GM12801 (cell line): Measurements from ENCODE around the gene TMEM232.

Experiments
- TF ChIP-seq, protein P1 (sequence below): IDR thresholded peaks from one replicate; pipeline ENCODE4 v1.5.1; 2011; ENCODE audit warnings: control low read depth; ENCODE audit not compliant: insufficient read length; ENCODE audit errors: extremely low read depth

Gene TMEM232

DNA sequence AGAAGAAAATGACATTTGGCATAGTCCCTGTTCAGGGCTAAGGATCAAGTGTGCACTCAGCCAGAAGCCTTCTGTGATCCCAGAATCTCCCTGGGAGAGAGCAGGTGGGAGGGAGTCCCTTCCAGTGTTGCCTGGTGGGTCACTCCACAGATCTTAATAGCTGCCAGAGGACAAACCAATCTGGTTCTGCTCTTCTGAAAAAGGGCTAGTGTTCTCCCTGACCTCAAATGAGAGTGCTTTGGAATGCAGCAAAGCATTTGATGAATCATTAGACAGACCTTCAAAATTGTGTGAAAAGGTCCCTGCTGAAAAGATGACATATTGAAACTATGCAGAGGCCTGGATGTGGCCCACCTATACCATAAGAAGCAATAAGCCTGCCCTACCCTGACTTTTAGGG is 339.7 kb downstream of the TMEM232 start:
- TF ChIP-seq, protein P1, sequence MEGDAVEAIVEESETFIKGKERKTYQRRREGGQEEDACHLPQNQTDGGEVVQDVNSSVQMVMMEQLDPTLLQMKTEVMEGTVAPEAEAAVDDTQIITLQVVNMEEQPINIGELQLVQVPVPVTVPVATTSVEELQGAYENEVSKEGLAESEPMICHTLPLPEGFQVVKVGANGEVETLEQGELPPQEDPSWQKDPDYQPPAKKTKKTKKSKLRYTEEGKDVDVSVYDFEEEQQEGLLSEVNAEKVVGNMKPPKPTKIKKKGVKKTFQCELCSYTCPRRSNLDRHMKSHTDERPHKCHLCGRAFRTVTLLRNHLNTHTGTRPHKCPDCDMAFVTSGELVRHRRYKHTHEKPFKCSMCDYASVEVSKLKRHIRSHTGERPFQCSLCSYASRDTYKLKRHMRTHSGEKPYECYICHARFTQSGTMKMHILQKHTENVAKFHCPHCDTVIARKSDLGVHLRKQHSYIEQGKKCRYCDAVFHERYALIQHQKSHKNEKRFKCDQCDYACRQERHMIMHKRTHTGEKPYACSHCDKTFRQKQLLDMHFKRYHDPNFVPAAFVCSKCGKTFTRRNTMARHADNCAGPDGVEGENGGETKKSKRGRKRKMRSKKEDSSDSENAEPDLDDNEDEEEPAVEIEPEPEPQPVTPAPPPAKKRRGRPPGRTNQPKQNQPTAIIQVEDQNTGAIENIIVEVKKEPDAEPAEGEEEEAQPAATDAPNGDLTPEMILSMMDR: no peak

DNA sequence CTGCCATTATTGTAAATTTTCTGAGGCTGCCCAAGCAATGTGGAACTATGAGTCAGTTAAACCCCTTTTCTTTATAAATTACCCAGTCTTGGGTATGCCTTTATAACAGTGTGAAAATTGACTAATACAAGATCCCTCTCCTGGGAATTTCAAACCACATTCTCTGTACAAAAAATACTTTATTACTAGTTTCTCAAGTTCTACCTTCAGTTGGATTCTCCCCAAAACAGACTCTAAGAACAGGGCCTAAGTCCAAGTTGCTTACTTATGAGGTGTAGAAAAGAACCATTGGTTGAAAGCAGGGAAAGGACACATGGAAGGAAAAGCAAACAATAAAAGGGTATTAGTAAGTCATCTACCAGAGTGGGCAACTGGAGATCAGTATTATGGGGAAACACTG is 343.2 kb downstream of the TMEM232 start:
- TF ChIP-seq, protein P1: no peak

DNA sequence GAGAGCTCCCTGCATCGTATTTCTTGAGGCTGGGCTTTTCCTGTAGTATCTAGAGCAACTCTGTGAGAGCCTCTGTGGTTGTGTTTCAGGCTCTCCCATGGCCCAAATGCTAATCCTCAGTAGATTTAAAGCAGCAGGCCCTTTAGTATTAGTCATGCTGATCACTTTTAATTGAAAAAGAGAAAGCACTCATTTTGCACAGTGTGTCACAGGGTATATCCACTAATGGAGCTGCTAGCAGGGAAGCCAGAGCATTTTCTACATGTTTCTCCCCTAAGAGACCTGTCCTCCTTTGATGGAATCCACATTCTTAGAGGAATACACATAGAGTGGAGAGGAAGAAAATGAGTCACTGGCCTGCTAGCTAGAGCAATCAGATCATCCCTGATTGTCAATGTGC is 348.5 kb downstream of the TMEM232 start:
- TF ChIP-seq, protein P1: no peak

DNA sequence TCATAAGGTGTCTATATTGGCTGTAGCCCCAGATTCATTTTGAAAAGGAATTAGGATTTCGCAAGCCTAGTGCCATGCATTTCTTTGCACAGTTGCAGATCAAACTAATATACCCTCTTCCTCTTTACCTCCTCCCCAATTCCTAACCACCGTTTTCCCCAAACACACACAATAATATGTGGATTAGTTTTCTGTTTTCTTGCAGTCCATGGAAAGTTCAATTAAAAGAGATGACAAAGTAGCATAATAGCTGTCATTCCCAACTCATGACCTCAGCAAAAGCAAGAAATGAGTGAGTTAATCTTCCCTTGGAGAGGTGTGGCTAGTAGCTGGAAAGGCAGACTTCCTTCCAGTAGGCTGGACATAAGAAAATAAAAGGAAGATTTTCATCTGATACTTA is 349.1 kb downstream of the TMEM232 start:
- TF ChIP-seq, protein P1: no peak

DNA sequence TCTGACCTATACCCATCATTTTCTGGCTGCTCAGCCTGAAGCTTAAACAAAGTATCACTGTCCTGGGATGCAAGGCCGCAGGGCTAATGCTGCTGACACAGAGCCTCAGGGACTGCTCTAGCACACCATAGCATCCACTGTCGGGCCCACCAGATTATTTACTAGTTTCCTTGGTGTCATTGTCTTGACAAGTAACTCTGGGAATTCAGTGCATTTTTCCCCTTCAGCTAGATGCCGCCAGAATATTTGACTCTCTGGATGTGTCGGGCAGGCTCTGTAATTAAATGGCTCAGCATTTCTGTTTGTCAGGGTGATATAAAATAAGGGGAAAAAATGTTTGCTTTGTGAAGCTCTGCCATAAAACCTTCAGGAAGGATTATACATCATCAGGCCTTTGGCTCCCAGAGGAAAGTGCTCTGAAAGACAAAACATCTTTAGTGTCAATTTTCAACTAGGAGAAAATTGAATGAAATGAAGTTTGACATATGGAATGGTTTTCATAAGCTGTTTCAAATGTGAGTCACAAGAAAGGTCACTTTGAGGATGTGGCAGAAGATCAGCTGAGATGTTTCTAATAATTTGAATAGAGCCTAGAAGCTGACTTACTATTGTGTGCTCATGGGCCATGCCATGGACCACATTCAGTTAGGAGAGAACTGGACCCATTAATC is 350.1 kb downstream of the TMEM232 start:
- TF ChIP-seq, protein P1: no peak

DNA sequence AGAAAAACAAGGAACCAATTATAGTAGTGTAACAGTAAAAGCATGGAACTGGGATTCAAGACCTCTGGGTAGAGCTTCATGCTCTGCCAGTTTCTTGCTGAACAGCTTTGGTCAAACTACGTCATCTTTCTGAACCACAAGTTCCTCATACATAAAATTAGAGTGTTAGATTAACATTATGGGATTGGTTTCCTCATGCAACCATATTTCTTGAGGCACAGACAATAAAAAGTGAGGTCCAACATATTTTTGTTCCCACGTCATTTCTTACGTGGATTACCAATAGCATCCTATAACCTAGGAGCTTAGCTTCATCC is 354.8 kb downstream of the TMEM232 start:
- TF ChIP-seq, protein P1: no peak

DNA sequence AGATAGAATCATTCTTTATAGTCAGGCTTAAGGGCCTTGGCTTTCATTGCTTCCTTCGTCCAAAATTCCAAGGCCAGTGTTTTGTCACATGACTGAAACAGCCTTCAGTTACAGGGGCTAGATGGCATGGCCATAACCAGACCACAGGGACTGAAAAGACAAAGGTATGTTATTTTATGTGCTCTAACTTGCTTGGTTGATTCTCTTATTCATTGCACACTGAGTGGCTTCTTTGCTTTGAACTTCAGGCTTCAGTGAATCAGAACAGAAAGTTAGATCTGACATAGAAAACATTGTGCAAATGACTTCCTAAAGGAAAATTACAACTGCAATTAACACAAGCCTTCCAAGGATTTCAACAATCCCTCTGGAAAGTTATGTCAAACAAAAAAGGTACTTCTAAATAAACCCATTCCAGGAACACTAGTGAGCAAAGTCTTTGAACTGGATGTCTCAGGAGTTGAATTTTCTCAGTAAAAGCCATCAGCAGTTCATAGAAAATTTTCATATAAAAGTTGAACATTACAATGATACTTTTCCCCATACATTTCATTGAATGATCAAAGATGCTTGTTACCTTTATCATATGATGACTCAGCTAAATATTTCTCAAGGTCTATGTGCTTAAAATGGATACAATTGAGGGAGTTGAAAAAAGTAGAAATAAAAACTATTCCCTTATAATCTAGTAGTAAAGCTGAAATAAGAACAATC is 355.3 kb downstream of the TMEM232 start:
- TF ChIP-seq, protein P1: no peak
